ENCODE results near the gene PPP2R3A.

PPP2R3A gene

GRCh38 chr3:136171097-136171542 is 205.6 kb downstream of the PPP2R3A start:
- H3K4me1 ChIP-seq (ENCODE audit: control insufficient read depth in 1 of 2, insufficient read depth in 1 of 2, low read depth in 1 of 2, low read length in 1 of 2): peaks cover 19 to 26% of the 10 kb centered on the region in 2 experiments
- peak overlapping the region in 1 of 2 experiments; percentile 6 for H3K4me3 ChIP-seq (ENCODE audit: low read depth in 1 of 2, low read length in 1 of 2)
- peak overlapping the region; percentile 75 for H3K27ac ChIP-seq
- no peaks in the 10 kb centered on the region for H3K9me3 ChIP-seq
- H3K27me3 ChIP-seq: no peaks in the 10 kb centered on the region
- no peaks in the 10 kb centered on the region for H3K36me3 ChIP-seq
- TF ChIP-seq CTCF (IDR thresholded peaks at IDR 0.05): no peak

- H3K9me3 ChIP-seq: no peaks in the 10 kb centered on the region
- H3K27me3 ChIP-seq: no peaks in the 10 kb centered on the region
- H3K4me1 ChIP-seq (ENCODE audit: control insufficient read depth in 1 of 2, insufficient read depth in 1 of 2, low read depth in 1 of 2, low read length in 1 of 2): peaks cover 19 to 26% of the 10 kb centered on the region in 2 experiments
- no peak overlapping the region for H3K4me3 ChIP-seq (ENCODE audit: low read depth in 1 of 2, low read length in 1 of 2)
- no peaks in the 10 kb centered on the region for H3K36me3 ChIP-seq
- TF ChIP-seq CTCF (IDR thresholded peaks at IDR 0.05): no peak
- peak overlapping the region; percentile 1 for H3K27ac ChIP-seq
Measured at GRCh38 chr3:136173939-136174490, 208.5 kb downstream of the PPP2R3A start.

GRCh38 chr3:136177876-136178275 is 212.3 kb downstream of the PPP2R3A start:
- no peaks in the 10 kb centered on the region for H3K36me3 ChIP-seq
- H3K27ac ChIP-seq: no peak overlapping the region
- H3K9me3 ChIP-seq: no peaks in the 10 kb centered on the region
- H3K4me1 ChIP-seq (ENCODE audit: control insufficient read depth in 1 of 2, insufficient read depth in 1 of 2, low read depth in 1 of 2, low read length in 1 of 2): peaks cover 0 to 11% of the 10 kb centered on the region in 2 experiments
- TF ChIP-seq CTCF (IDR thresholded peaks at IDR 0.05): no peak
- no peaks in the 10 kb centered on the region for H3K27me3 ChIP-seq
- H3K4me3 ChIP-seq (ENCODE audit: low read depth in 1 of 2, low read length in 1 of 2): no peak overlapping the region

GRCh38 chr3:136181741-136182140 is 216.2 kb downstream of the PPP2R3A start:
- no peaks in the 10 kb centered on the region for H3K27me3 ChIP-seq
- H3K36me3 ChIP-seq: no peaks in the 10 kb centered on the region
- H3K4me1 ChIP-seq (ENCODE audit: control insufficient read depth in 1 of 2, insufficient read depth in 1 of 2, low read depth in 1 of 2, low read length in 1 of 2): peaks cover 17 to 22% of the 10 kb centered on the region in 2 experiments
- no peaks in the 10 kb centered on the region for H3K9me3 ChIP-seq
- TF ChIP-seq CTCF (IDR thresholded peaks at IDR 0.05): no peak
- H3K27ac ChIP-seq: no peak overlapping the region
- H3K4me3 ChIP-seq (ENCODE audit: low read depth in 1 of 2, low read length in 1 of 2): no peak overlapping the region

GRCh38 chr3:136184703-136185102 is 219.2 kb downstream of the PPP2R3A start:
- no peak overlapping the region for H3K4me3 ChIP-seq (ENCODE audit: low read depth in 1 of 2, low read length in 1 of 2)
- peaks cover 32 to 37% of the 10 kb centered on the region in 2 experiments for H3K4me1 ChIP-seq (ENCODE audit: control insufficient read depth in 1 of 2, insufficient read depth in 1 of 2, low read depth in 1 of 2, low read length in 1 of 2)
- H3K27me3 ChIP-seq: no peaks in the 10 kb centered on the region
- no peak for TF ChIP-seq CTCF (IDR thresholded peaks at IDR 0.05)
- no peaks in the 10 kb centered on the region for H3K9me3 ChIP-seq
- no peak overlapping the region for H3K27ac ChIP-seq
- no peaks in the 10 kb centered on the region for H3K36me3 ChIP-seq
